Fibroblast of skin of right biceps (primary cell): Measurements from ENCODE around the gene TRIM3.
A peak's percentile ranks its signal among the peaks of the same experiment; 100 is the strongest.

ENCODE experiments used
- DNase-seq: peaks from one replicate; pipeline ENCODE4 v3.0.0-alpha.2; 2013

The TRIM3 gene

DNA sequence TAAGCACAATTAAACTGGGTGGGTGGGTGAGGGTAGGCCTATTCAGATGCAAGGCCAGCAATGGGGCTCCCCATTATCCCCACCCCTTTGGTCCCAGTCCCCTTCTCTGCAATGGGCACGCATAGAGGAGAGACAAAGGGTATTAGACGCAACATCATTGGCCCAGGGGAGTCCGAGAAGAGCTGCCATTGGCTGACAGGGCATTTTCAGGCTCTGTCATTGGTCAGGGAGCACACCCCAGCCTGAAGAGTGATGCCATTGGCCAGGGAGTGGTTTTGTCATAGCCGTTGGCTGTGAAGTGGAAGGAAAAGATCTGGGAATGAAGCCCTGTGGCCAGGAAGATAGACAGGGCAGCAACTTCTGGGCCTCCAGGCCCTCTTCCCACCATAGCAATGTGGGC, 2.8 kb upstream of the TRIM3 start:
- no peak for DNase-seq

DNA sequence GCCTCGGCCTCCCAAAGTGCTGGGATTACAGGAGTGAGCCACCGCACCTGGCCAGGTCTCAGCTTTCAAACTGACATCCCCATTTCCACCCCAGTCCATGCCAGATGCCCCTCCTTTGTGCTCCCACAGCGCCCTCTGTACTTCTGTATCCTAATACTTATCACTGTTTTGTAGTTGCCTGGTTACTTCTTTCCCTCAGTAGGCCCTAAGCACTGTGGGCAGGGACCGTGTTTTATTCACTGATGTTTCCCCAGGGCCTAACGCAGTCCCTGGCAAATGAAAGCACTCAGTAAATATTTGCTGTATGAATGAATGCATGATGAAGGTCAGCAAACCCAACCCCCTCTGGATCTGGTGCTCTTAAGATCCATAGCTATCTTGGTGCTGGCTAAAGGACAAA, 2.2 kb upstream of the TRIM3 start:
- no peak for DNase-seq

DNA sequence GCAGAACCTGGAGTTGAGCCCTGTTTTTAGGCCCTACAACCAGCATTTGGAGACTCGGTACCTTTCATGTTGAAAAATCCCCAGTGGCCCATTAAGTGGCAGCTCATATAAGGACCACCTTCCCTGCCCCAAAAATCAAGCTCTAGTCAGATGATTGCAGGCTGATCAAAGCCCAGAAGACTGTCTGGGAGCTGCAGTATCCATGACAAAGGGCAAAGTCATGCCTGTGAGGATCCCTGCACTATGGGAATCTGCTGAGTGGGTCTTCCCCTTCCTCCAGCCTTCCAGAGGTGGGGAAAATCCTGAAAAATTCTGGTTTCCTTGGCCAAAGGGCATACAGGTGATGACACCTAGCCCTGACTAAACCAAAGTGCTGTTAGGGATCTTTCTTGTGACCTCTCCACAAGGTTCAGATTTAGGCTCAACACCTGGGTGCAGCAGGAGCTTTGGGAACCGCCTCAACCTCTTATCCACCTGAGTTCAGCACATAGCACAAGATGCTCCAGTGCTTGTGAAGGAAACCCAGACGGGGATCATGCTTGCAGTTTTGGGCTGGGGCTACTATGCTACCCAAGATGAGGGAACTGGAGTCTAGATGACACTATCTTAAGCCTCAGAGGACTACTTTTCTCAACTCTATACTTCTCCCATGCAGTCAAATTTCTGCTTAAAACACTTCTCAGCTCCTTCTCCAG, 1.2 kb upstream of the TRIM3 start:
- no peak for DNase-seq

DNA sequence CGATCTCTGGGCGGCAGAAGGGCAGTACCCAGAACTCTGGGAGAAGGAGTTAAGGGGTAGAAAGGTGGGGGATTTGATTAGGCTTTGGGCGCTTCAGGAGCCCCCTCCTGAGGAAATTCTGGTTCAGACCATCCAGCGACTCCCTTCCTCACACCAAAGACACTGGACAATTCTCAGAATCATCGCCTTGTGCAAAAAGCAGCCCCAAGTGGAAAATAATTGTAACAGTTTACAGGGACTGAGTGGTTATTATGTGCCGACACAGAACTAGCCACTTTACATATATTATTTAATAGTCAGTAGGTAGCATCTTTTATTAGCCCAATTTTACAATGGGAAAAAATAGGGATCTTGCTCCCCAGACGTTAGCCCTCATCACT, 662 bp upstream of the TRIM3 start:
- DNase-seq: no peak

DNA sequence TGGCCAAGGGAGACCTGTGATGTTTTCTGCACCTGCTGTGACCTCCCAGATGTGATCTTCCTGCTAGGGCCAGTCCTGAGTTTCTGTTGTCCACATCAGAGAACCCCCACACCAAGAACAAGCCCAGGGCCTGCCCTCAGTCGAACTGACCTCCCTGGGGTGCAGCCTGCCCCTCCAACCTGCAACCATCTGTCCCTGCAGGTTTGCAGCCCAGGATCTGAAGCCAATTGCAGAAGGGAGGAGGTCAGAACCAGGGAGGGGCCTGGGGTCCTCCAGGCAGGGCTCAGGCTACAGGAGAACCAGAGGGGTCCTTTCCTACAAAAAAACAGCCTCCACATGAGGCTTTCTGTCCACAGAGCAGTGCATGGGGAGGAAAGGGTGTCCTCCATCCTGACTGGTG, 807 bp downstream of the TRIM3 start:
- no peak for DNase-seq

DNA sequence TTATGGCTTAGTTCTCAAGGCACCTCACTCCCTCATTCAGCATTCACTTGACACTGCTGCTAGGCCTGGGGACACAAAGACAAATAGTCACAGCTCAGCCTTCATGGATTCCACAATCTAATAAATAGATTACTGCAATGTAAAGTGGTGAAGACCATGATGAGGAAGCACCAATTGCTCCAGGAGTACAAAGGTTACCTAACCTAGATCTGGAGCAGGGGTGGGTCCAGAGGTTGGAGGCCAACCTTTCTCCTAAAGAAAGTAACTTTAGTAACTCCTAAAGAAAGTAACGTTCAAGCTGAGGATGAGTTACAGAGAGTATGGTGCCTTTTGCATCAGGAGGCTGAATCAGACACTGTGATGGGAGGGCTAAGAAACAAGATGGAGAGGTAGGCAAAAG, 4.1 kb downstream of the TRIM3 start:
- DNase-seq: no peak

DNA sequence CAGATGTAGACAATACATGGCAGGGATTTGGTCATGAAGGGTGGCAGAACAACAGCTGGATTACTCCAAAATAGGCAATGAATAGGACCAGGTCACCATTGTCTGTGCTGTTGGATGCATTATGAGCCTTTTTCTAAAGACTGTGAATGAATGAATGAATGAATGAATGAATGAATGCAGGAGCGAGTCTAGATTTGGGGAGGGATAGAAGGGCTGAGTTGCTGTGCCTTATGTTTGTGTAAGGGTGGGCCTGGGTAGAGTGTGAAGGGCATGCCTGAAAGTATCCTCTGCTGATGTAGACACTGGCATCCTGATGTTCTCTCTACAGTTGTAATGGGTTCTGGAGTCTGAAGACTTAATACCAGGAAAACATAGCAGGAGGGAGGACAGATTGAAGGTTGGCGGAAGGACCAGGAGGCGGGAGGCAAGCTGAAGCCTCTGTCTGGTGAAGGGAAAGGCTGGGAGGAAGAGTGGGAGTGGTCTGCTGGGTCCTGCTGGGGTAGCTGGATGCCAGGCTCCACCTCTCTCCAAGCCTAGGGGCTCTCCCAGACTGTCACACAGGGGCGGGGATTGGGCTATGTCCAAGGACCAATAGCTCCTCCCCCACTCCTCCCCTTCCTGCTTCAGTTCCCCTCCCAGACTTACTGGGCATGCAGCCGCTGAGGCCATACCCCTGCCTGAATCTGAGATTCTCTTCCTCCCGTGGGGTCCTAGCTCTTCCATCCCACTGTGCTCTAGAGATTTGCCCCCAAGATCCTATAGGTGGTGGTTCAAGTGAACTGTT, 4.8 kb downstream of the TRIM3 start:
- peak; percentile 84 for DNase-seq

DNA sequence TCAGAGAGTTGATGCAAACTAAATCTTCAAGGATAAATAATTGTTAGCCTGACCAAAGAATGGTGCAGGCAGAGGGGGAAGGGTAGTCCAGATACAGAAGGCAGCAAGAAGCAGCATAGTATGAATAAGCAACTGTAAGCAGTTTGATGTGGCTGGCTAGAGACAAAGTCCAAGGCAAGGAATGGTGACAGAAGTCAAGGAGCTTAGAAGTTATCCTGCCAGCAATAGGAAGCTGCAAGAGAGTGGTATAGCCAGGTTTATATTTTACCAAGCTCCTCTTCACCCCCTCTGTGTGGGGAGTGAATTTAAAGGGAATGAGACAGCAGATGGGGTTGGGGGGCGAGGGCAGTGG, 14.7 kb downstream of the TRIM3 start:
- no peak for DNase-seq

DNA sequence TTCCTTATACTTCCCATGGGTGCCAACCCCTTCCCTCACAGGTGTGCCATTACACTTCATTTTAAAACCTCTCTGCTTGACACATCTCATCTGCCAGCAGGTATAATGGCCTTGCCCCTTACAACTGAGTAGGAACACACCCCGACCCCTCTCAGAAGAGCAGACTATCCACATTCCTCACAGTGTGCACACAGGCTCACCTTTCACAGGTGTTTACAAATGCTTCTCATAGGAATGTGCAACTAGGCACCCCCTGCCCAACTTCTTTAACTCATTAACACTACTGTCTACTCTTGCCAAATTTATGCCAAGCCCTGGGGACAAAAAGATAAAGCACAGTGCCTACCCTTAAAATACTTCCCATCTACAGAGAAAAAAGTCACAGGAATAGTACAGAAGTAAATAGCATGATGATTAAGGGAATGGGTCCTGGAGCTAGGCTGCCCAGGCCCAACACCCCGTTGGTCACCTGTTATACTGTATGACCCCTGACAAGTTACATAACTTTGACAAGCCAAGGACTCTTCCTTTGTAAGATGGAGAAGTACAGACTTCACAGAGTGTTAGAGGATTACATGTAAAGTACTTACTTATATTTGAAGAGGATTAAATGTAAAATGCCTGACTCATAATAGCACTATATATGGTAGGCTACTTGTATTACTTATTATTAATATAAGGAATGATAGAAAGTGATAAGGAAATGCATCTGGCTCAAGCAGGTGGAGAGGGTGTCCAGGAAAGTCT, 15.2 kb downstream of the TRIM3 start:
- DNase-seq: no peak

DNA sequence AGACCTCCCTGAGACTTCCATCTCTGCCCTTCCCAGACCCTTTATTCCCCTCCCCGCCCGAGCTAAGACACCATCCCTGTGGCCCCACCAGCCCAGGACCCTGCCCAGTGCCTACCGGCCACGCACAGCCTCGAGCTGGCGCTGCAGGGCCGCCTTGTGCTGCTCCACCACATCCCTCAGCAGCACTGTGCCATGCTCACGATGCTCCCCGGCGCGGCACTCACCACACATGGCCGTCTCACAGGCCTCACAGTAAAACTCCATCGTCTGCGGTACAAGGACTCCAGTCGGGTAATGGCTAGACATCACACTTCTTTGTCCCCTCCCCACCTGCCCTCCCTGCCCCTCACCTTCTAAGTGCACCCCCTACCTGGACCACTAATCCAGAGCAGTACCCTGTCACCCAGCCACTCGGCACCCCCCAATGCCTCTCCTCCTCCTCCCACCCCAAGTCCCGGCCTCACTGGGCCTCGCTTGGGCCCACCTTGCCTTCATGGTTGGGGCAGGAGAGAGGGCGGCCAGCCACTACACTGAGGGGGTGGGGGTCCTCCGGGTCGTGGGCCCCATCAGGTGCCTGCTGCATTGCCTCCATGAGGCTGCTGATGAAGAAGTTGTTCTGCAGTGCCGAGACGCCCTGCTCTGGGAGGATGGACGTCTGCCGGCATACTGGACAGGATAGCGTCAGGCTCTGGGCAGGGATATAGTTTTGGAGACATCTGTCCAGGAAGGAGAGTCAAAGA, 16.0 kb downstream of the TRIM3 start:
- no peak for DNase-seq

DNA sequence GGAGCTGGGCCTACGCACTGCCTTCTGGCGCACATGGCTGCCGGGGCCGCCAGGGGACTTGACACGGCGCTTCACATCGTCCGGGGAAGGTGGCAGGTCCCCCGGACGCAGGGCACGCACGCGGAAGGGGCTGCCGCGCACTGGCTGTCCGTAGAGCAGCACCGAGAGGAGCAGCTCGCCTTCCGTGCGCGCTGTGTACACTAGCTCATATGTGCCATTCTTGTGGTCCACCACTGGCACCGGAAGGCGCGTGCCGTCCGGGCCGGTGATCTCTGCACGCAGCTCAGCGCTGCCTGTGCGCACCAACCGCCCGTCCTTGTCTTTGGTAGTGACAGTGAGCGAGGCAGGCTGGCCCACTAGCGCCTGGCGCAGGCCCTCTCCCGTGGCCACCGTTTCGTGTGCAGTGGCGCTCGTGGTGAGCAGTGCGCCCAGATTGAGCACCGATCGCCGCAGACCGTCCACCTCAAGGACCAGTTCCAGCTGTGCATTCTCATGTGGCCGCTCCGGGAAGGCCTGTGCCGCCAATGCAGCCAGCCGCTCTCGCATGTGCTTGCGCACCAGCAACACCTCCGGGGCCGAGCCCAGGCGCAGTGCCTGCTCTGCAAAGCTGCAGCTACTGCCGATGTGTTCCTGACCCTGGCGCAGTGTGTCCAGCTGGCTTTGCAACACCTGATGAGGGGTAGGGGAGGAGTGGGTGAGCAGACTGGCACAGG, 17.2 kb downstream of the TRIM3 start:
- DNase-seq: no peak

DNA sequence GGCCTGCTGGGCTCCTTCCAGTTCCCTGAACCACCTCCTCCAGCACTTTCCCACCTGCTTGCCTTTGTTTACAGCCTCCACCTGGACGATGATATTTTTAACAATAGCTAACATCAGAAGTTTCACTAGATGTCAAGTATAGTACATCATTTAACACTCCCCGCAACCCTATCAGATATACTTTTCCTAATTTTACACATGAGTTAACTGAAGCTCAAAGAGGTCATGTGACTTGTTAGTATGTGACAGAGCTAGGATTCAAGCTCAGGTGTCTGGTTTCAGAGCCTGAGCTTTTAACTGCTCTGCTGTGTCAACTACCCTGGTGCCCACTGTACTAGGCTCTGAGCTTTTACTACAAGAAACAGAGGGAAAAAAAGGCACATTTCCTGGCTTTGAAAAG, 18.7 kb downstream of the TRIM3 start:
- no peak for DNase-seq

DNA sequence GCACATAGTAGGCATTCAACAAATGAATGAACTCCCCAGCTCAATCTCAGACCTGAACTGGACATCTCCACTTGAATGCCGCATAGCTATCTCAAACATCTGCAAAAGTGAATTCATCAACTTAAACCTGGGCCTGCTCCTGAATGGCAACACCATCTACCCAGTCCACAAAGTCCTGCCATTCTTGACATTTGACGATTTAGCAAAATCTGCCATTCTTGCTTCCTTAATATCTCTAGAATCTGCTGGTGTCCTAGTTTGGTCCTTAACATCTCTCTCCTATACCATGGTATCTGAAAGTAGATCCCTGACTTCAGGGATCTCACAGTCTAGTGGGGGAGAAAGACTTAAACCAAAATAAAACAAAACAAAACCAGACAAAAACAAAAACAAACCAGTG, 20.6 kb downstream of the TRIM3 start:
- DNase-seq: no peak

DNA sequence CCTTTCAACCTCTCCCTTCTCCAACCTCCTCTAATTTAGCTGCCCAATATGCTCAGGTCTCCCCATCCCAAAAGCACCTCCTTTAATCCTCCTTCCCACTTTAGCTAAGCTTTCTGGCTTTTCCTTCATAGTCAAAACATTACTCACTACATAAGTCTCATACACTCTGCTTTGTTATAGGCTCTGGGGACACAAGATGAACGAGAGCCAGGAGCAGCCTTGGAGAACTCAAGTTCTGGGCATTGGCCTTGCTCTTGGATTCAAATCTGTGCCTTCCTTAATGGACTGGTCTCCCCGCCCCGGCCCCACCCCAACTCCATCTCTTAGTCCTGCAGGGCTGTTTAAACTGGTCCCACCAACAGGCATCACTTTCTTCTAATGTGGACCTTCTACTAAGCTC, 21.5 kb downstream of the TRIM3 start:
- DNase-seq: peak; percentile 28

DNA sequence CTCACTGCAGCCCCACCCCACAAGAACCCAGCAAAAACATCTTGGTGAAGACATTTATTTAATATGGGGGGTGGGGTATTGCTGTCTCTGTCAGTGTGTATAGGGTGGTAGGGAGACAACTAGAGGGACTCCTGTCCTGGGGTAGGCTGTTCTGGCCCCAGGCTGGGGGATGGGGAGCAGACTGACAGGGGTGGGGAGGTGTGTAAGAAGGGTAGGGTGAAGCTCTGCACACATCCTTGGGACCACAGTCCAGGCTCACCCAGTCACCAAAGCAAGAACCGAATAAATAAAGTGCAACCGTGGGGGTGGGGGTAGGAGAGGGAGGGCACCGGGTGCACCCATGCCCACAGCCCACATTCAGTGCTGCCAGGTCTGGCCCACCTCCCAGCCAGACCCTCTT, 25.2 kb downstream of the TRIM3 start:
- DNase-seq: no peak

DNA sequence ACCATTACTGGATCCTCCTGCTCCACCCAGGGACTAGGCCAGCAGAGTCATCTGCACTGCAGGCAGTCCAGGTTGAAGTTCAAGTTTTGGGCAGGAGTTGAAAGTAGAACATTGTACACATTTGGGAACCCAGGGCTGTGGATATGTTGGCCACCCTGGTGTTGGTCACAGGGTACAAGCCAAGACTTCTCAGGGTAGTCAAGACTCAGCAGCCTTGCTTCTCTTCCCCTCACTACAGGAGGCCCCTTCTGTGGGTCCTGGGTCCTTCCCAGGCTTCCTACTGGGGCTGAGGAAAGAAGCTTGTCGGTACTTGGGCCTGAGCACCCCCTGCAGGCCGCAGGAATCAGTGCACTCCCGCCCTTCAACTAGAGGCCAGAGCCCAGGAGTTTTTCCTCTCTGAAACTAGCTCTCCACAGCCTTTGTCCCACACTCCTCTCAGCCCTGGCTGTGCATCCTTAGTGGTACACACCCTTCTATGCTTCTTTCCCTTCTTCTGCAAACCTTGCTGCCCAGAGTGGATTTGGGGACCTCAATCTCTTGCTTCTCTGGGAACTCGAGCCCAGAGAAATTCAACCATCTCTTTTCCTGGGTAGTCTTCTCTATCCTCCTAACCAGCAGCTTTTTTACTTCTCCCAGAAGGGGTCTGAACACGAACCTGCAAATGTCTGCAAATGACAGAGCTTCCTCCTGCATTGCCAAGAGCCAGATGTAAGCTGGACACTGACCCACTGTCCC, 30.3 kb downstream of the TRIM3 start:
- peak; percentile 37 for DNase-seq

DNA sequence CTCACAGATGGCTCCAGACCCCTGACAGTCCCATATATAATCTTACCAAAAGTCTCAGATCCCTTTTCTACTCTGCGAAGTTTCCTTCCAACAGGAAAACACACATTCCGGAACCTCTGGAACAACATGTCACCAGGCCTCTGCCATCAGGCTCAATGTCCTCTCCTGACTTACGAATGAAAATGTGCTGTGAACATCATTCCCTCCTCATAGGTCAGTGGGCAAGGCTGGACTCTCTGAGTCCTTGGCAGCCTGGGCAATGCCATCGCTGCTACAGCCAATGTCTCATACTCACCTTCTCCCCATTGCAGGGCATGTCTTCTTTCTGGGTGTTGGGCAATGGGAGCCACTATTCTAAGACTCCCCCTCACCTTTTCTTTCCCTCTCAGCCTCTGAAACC, 31.3 kb downstream of the TRIM3 start:
- DNase-seq: no peak

DNA sequence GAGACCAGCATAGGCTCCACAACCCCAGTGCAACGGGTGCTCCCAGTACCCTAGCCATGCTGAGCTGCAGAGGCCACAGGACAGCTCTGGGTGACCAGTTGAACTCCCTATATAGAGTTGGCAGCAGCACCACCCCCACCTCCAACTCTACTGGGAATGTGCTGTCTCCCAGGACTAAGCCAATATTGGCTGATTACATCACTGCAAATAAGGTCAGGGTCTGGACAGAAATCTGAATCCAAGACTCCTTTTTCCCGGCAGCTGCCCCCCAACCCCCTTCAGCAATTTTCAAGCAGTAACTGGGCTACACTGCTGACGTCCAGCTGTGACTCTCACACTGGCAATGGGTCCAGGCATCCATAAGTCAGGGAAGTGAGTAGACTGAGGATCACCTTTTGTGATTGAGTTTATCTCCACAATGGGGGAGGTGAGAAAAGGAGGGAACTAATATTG, 32.8 kb downstream of the TRIM3 start, which contains the start of gene HPX:
Gene HPX, minus strand, starts transcription at position 82 of the 453 bp plus-strand sequence. Its CDS starts 24 bp downstream, at position 58.
- no peak for DNase-seq

DNA sequence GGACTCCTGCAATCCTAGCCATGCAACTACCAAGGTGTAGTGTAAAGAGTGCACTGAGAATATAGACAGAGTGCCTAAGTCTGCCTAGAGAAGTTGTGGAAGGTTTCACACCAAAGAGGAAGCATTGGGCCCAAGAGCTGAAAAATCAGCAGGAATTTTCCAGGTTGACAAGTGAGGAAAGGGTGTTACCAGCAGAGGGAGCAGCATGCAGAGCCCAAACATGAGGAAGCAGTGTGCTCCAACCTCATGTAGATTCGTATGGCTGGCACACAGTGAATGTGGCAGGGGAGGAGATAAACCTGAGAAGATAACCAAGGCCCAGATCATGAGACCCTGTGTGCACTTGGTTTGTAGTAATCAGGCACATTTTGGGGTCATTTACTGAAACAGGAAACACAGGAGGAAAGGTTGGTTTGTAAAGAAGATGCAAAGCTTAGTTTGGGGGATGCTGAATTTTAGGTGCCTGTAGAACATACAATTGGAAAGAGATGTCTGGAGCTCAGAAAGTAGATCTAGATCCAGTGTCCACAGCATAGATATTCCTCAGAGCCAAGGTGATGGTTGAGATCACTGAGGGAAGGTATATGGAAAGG, 34.7 kb downstream of the TRIM3 start:
- DNase-seq: peak; percentile 46

DNA sequence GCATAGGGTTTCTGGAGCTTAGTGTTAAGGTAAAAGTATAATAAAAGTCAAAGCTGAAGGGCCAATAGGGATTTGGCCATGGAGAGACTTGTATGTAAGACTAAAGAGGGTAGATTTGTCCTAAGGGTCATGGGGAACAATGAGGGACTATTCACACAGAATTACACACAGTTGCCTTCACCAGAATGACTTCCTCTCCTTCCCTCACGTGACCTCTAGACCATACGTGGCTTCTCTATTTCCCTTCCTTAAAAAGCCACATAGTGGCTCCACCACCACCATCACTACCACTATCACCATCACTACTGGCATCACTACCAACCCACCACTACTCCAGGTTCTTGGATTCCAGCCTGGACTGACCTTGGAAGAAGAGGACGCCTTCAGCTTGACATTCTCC, 35.7 kb downstream of the TRIM3 start:
- no peak for DNase-seq

DNA sequence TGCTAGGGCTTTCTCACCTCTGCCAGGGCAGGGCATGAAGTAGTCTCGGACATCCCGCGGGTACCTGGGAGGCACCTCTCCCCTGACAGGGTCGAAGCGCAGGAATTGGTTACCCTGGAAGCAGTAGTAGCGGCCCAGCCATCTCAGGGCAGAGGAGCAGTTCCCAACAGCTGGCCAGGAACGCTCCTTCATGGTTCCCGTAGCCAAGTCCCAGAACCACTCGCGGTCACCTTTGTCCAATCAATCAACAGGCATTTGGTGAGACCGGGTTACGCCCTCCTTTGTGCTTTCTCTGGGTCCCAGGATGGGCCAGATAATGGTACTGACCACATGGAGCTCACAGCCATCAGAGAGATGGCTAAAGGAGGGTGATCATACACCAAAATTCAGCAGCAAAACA, 36.3 kb downstream of the TRIM3 start:
- no peak for DNase-seq
